ENCODE data around the gene ATG16L1.

GRCh38 chr2:233247116-233247515, 4.4 kb upstream of the ATG16L1 start:
- TF ChIP-seq CEBPB (IDR thresholded peaks at IDR 0.05; ENCODE audit: low read depth, low read length) (no peak), POLR2A (IDR thresholded peaks at IDR 0.05; ENCODE audit: low read depth, low read length) (no peak), SMC3 (IDR thresholded peaks at IDR 0.05; ENCODE audit: low read depth, low read length) (no peak)
- TF ChIP-seq, protein P1, sequence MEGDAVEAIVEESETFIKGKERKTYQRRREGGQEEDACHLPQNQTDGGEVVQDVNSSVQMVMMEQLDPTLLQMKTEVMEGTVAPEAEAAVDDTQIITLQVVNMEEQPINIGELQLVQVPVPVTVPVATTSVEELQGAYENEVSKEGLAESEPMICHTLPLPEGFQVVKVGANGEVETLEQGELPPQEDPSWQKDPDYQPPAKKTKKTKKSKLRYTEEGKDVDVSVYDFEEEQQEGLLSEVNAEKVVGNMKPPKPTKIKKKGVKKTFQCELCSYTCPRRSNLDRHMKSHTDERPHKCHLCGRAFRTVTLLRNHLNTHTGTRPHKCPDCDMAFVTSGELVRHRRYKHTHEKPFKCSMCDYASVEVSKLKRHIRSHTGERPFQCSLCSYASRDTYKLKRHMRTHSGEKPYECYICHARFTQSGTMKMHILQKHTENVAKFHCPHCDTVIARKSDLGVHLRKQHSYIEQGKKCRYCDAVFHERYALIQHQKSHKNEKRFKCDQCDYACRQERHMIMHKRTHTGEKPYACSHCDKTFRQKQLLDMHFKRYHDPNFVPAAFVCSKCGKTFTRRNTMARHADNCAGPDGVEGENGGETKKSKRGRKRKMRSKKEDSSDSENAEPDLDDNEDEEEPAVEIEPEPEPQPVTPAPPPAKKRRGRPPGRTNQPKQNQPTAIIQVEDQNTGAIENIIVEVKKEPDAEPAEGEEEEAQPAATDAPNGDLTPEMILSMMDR (conservative IDR thresholded peaks at IDR 0.05; ENCODE audit: low read depth, low read length) = no peak

Data from IMR-90 (cell line).